Activated CD4-positive, alpha-beta T cell treated with anti-CD3 and anti-CD28 coated beads, Interleukin-2, amount 50 U/mL, for 4 hours (primary cell): ENCODE data around the gene URM1.

ENCODE experiments used
- DNase-seq, 2 experiments: peaks; one replicate each; pipeline ENCODE4 v3.0.0-alpha.2; 2020

The URM1 gene

DNA sequence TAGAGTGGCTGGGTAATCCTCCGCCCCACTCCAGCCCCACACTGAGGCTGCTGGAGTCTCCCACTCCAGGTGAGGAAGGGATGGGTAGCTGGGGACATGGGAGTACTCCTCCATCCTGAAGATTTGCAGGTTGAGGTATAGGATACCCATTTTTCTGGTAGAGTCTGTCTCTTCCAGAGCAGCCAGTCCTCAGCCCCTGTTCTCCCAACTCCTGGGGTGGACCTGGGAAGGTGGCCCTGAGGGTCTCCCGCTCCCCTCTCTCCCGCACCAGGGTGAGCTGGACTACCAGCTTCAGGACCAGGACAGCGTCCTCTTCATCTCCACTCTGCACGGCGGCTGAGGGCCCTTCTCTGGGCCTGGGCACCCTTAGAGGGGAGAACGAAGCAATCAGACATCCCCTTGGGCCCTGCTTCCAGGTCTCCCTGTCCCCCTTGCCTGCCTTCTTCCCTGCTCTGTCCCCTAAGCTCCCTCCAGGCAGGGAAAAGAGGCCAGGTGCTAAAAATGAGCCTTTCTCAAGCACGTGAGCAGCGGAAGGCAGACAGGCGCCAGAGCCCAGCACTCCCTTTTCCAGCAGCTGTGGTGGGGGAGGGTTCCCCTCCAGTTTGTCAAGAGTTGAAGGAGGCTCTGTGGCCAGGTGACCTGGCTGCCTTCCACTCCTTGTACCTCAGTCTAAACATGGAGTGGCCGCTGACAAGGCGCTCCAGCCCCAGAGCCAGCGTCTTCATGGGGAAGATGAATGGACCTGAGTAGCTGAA lies 18.4 kb downstream of the URM1 start:
- DNase-seq, result no peak

DNA sequence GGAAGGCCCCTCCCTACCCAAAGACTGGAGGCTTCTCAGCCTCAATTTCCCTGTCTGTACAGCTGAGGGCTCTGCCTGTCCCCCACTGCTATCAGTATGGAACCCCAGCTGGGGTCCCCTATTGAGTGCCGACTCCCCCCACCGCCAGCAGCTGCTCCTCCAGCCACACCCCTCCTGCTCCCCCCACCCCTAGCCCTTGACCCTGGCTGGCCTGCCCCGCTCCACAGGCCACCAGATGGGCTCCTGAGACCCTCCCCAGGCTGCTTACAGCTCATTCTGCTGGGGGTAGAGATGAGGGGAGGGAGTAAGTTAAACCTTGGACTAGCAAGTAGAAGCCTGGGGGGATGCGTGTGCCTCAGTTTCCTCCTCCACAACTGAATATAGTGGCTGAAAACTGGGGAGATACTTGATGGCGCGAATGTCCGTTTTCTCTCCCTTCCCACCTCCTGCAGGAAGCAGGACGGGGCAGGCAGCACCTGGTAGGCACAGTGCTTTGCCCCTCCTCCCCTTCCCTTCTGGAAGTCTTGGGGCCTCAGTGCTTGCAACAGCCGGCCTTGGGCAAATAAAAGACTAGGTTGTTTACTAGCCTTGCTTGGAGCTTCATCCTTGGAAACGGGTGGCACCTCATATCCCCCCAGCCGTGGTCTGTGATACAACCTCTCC lies 19.1 kb downstream of the URM1 start:
- DNase-seq, result no peak

DNA sequence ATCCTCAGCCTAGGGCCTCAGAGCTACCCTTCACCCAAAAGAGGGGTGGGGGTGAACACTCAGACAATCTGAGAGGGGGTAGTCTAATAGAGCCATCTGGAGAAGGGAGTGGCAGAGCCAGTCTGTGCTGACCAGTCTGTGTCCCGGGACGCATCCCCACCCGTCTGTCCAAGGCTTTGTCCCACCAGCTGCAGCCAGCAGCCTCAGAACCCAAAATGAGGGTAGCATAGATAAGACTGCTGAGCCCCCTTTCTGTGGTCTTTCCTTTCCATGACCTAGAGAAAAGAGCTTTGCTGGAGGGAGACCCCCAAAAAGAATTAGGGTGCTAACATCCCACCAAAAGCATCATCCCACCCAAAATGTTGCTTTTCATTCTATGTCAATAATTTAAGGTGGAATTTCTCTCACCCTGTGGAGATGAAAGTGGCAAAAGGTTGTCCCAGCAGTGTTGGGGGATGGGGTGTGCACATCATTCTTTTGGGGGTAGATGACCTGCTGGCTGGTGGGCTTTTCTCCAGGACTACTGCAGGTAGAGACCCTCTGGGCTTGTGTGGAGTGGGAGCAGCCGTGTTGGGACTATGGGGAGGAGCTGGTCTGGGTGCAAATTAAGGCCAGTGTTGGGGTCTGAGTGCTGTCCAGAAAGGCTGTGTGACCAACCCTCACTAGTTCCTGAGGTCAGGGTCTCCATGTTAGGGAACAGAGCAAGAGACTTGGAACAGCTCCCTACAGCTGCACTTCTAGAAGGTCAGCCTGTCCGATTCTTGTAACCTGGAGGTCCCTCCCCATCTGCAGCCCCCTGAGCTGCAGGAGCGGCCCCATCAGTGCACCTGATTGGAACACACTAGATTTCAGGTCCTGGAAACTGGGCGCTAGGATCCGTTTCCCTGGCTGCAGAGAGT lies 19.9 kb downstream of the URM1 start:
- DNase-seq, result no peak

DNA sequence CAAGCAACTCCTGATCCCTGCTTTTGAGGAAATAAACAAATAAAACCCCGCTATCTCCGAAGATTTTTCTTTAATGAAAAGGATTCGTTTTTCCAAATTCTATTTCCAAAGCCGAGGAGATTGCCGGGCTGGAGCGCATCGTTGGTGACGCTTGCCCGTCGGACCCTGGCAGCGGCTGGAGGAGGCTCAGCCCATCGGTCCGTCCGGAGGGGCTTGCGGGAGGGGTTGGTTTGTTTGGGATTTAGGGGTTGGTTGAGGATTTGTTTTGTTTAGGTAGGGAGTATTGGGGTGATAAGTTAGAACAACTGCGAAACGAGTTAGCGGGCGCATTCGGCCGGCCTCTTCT lies 20.8 kb downstream of the URM1 start:
- DNase-seq, result no peak

DNA sequence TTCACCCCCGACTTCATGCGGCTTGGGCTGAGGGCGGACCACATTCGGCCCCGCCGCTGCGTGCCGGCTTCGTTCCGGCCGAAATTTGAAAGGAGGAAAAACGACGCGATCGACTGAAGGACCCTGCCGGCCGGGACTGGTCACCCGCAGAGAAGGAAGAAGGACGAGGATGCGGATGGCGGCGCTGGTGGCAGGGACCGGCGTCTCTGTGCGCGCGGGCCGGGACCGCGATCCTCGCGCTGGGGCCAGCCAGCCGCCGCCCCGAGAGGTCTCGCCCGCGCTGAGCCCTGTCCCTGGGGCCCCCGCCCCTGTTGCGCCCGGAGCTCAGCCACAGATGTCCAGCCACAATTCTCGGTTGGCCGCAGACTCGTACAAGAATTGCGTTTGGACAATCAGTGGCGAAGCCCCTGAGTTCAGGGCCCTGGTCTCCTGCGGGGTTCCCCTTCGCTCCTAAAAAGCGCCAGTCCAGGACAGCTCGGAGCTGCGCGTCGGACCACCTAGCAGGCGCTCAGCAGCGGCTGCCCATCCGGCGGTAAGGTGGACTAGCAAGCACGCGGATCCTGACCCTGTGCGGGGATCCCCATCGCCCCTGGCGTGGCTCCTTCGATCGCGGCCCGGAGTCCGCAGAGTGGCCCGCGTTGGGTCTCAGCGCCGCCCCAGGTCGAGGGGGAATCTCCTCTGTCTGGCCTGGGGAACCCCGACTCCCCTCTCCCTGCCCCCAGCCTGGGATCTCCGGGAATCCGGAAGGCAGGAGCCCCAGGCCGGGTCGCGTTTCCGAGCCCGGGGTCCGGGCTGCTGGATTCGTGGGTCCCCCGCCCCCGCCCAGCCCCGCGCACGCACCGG lies 21.3 kb downstream of the URM1 start:
- DNase-seq, result no peak

DNA sequence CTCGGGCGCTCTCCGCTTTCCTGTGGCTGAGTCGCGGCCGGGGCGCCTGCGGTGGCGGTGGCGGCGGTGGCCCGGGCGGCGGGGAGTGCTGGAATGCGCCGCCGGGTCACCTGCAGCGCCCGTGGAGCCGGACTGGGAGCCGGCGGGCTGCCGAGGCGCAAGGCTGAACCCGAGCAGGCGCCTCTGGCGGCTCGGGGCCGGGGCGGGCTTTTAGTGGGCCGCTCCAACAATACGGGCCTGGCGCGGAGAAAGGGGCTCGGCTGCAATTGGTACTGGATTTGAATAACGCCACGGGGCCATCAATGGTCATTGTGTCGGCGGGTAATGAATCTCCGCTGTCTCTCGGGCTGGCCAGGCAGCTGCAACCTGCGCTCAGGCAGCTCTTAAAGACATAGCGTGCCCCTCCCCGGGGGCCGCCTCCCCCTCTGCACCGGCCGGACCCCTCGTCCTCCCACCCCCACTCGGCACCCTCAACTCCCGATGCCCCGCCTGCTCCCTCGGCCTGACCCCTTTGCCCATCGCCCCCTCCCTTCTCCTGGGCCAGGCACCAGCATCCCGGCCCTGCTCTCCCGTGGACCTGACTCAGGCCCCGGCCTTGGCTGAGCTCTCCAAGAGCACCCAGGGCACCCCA lies 22.1 kb downstream of the URM1 start:
- DNase-seq, result no peak

DNA sequence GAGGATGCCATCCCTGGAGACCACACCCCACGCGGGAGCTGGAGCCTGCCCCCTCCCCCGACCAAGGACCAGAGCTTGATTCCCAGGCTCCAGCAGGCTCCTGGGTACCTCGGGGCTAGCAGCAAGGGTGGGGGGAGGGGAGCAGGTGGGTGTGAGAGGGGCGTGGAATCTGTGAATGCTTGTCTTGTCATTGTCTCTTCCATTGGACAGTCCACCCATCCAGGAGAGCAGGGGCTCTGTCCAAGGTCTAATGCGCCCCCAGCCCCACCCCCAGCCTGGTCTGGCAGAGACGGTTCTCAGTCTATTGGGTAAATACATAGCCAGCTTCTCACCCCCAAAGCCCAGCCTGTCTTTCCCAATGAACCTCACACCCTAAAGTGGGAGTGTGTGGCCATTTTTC lies 22.8 kb downstream of the URM1 start:
- no peak for DNase-seq

DNA sequence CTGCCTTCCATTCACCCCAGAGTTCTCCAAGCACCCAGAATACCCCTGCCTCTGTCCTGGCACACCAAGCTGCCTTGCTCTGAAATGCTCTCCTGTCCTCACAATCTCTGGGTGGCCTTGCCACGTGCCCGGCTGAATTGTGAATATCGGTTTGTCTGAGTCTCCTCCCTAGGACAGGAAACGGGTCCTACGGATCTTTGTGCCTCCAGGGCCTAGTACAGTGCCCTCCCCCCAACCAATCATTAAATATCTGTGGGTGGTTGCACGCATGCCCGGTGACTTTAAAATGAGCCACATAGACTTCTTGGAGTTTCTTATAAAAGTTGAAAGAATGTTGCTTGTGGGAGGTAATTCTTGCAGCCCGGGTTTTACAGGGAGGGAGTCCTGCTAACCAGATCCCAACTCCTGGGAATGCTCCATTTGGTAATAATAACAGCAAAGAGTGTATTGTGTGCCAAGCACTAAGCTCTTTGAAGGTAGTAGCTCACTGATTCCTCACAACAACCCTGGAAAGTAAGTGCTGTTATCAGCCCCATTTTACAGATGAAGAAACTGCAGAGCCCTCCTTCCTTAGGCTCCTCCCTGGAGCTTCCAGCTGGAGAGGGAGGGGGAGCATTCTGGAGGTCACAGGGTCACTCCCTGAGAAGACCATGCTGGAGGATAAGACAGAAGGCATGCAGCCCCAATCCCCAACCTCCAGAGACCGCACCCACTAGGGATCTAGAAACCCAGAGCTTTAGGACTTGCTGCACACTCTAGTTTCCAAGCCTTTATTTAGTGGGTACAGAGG lies 23.4 kb downstream of the URM1 start:
- no peak for DNase-seq

DNA sequence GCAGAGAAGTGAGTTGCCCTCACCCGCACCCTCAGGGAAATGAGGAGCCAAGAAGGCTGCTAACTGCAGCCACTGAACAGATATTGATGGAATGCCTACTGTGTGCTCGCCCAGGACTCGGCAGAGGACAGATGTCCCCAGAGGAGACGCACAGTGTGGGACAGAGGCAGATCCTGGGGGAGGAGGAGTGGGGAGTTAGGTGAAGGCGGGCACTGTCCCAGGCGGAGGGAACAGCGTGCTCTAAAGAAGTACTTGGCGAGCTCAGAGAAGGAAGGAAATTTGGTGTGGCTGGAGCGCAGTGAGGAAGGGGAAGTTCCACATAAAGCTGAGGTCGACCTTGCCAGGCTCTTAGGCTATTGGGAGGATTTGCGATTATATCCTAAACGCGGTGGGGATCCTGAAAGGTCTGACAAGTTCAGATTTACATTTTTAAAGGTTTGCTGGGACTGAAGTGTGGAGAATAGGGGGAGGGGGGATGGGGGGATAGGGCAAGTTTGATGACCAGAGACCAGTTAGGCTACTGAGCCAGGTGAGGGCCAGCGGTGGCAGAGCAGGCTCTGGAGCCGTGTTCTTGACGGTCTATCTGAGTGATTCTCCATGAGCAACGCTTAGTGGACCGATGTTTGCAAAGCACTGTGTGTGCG lies 25.9 kb downstream of the URM1 start:
- DNase-seq, result no peak

DNA sequence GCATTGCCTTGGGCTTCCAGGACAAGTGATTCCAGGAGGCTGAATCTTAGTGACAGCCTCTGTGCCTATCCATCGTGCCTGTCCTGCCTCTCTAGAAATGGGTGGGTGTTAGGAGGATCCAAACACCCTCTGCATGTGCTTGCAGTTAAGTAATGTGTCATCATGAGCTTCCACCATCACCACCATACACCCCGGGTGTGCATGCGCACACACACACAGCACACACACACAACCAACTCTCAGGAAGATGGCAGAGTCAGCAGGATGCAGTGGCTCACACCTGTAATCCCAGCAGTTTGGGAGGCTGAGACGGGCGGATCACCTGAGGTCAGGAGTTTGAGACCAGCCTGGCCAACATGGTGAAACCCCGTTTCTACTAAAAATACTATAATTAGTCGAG lies 26.7 kb downstream of the URM1 start:
- no peak for DNase-seq

DNA sequence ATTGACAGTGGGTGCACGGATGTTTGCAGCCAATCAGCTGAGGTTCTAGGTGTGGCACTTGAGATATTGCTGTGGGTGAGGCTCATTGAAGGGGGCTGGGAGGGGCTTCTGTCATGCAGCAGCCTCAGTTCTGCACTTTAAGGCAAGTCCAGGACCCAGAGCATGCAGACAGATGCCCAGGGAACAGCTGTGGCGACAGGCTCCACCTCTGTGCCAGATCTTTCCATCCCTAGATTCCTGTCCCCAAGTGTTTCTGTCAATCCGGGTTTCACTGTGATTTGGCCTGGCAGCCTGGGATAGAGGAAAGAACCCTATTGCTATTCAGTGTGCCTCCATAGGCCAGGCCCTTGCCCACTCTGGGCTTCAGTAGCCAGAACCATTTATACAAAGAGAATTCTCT lies 28.7 kb downstream of the URM1 start:
- DNase-seq, result no peak

DNA sequence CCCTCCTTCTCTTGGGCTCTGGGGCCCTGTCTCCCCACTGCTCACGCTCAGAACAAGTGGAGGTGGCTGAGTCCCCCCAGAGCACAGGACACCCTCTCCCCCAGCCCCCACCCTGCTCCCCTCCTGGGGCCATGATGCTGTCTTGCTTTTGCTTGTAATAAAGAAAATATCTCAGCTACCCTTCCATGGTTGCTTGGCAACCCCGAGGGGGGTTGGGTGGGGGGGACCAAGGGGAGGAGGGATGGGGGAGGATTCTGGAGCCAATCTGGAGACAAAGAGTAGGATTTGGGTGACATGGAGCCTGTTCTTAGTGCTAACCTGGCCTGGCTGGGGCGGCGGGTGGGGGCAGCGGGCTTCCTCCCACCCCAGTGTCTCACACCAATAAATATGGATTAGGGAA lies 33.4 kb downstream of the URM1 start:
- DNase-seq, result no peak

DNA sequence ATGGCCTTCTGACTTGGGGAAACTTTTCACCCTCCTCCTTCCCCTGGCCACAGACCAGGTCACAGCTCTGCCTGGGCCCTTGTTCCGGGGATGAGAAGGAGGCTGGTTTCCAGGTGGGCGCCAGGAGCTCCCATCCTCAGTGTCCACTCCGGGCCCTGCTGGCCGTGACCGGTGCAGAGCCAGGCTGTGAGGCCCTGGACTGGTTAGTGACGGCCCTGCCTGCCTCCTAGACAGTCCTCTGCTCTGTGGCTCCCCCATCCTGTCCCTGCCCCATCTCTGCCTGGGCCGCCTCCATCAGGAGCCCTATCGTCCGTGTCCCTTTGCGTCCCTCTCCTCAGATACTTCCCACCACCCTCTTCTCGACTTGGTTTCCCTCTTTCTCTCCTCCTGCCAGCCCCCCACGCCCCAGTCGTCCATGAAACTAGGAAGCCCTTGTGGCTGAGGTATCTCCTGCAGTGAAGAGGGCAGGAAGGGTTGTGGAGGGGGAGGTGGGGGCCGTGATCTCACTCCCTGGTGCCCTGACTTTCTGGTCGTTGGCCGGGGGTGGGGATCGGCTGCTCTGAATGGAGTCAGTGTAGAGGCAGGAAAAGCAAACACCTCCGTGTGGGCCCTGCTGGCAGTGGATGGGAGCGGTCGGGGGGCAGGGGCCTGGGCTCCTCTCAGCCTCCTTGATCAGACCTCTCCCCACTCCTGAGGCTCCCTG lies 34.1 kb downstream of the URM1 start:
- DNase-seq, result no peak

DNA sequence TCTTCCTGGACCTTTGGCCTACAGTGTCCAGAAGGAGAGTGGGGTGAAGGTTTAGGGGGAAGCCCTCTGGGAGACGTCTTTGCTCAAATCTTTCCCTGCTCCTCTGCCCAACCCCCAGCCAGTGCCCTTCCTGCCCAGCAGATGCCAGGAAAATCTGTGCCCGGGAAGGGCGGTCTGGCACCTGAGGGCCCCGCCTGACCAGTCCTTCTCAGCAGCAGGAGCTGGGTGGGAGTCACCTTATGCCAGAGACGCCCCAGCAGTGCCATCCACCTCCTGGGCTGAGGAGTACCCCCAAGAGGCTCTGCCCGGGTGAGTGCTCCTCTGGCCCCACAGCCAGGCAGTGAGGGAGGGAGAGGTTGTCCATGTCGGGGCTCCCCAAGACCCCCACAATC lies 34.6 kb downstream of the URM1 start:
- no peak for DNase-seq

DNA sequence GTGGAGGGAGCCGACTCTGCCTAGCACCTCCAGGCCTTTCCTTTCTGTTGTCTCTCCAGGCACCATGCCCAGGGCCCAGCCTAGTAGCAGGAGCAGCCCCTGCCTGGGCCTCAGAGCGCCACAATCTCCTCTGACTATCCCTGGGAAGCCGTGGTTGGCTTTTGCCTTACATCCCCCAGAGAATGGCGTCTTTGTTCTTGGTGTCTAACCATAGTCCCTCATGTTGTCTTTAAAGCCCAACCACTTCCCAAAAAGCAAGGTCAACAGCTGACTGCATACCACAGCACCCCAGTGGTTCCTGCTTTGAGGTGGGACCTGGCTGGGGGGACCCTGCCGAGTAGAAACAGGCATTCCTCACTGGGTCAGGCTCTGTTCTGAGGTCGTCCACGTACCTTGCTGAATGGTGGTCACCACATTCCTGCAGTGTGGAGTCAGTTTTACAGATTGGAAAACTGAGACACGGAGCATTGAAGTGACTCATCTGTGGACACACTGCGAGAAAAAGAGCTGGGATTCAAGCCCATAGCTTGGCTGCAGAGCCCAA lies 35.7 kb downstream of the URM1 start:
- DNase-seq, result no peak

DNA sequence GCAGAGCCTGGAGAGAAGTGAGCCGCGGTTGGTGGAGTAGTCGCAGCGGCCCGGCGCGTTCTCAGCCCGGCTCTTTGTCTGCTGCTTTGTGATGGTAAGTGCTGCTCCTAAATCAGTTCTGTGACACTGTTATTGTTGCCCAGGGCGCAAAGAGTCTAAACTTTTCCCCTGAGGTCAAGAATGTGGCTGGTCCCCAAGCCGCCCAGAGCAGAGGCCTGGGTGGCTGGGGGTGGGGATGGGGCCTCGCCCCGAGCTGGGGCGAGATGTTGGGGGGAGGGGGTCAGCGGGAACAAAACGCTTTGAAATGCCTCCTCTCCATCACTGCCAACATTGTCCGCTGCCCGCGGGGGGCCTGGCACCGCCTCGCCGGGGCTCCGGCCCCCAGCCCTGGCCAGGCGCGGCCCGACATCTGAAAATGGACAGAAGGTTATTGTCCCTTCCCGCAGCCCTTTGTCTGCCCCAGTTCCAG lies 37.8 kb downstream of the URM1 start:
- DNase-seq, result no peak

DNA sequence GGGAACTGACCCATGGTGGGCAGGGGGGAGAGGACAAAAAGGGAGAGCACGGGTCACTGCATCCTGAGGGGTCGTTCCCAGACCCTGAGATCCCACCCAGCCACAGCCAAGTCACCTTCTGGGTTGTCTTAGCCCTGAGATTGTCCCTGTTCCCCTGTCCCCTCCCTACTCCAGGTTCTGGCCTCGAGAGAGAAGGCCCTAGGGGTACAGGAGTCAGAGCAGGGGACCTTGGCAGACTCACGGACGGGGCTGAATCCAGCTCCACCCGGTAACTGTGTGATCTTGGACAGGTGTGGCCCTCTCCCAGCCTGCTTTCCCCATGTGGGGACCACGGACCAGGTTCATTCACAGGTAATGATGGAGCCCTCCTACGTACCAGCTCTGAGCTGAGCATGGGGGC lies 38.3 kb downstream of the URM1 start:
- DNase-seq, result no peak

DNA sequence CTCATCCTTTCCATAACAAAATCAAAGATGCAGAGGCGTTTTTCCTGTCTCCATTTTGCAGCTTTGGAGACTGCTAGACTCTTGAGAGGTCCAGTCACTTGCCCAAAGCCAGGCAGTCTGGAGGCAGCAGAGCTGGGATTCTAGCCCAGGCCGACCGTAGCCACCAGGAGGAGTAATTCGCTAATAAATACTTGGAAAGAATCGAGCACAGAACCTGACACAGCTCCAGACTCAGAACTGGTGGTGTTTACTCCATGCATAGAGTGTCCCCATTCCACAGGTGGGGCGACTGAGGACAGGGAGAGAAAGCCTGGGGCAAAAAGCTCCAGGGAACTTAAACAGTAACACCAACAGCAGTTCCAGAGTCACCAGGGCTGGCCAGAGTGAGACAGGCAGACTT lies 38.8 kb downstream of the URM1 start:
- DNase-seq, result no peak

DNA sequence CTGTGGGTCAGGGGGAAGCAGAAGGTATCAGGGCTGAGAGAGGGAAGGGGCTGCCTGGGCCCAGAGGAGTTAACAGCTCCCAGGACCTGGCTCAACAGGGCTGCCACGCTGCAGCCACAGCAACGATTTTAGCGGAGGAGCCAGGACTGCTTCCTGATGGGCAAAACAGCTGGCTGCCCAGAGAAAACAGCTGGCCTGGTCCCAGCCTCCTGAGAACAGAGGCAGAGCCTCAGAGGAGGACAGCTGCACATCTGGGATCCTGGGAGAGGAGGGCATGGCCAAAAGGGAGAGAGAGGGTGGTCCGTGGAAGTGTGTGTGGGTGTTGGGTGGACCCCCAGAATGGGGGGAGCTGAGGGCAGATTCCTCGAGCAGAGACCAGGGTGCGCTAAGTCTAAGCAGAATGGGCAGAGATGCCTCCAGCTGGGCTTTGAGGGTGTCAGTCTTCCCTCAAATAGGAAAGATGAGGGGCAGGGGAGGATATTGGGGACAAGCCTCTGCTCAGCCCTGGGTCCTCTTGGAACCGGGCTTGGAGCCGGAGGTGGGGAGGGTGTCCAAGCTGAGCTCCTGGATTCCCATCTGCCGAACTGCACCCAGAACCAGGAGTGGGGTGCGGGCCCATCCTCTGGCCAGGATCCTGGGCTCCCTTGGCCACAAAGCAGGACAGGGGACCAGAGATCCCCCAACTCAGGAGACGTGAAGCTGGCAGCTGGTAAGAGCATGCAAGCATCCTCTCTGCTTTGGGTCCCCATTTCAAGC lies 40.4 kb downstream of the URM1 start:
- DNase-seq, result no peak
